T-helper 1 cell treated with Interleukin-12 subunit alpha and Interleukin-12 subunit beta and Interleukin-4 antibody, amounts not matched to agents 30 ng/mL and 1 ng/mL, for 36 hours (primary cell): ENCODE data around the gene NDUFC1. TPM values are rescaled to one million over a fixed set of nuclear protein-coding genes. Genes with fewer than 3 reads are reported as not detected.
"Not testable (repeated sequence)": the region's sequence is repeated elsewhere in the genome, so short reads cannot be mapped to it uniquely, and the experiment has no call there.

Experiments
- intact Hi-C: fragments of 100-400 bp; cut with micrococcal nuclease; formaldehyde crosslinking; loops from one replicate; pipeline ENCODE4 v1.15.1; 2024
- total RNA-seq: library from RNA; stranded (reverse); gene quantifications from 2 replicates; pipeline ENCODE4 v1.2.3, GENCODE V29; 2022

The NDUFC1 gene
- total RNA-seq, 1 donor from 2014 or later, result 49.1 TPM

DNA sequence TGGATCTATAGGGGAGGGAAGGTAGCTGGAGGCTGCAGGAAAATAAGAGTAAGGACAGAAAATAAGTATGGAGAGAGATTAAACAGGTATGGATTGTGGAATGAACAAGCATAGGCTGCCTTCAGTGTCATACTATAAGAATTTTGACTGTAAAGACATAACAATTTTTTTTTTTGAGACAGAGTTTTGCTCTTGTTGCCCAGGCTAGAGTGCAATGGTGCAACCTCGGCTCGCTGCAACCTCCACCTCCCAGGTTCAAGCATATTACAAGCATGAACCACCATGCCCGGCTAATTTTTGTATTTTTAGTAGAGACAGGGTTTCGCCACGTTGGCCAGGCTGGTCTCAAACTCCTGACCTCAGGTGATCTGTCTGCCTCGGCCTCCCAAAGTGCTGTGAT, 46.7 kb downstream of the NDUFC1 start:
- intact Hi-C loops, result not testable (repeated sequence)

DNA sequence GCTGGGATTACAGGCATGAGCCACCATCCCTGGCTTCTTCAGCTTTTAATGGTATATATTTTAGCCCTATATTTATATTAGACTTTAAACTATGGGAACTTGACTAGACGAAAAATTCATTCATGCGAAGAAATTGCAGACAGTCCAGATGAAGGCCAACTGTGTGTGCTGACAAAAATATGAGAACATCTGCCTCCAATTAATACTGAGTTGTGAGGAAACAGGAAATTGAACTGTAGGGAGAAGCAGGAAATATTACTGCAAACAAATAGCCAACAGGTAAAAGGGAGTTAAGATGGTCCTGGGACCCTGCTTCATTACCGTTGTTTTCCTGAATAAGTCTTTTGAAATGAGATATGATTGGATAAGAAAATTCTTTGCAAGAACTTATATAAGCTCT, 48.6 kb downstream of the NDUFC1 start:
- intact Hi-C loops, result no loop called here

- intact Hi-C loops, result no loop called here
Measured at GRCh38 chr4:139253046-139253445, 49.2 kb downstream of the NDUFC1 start.

DNA sequence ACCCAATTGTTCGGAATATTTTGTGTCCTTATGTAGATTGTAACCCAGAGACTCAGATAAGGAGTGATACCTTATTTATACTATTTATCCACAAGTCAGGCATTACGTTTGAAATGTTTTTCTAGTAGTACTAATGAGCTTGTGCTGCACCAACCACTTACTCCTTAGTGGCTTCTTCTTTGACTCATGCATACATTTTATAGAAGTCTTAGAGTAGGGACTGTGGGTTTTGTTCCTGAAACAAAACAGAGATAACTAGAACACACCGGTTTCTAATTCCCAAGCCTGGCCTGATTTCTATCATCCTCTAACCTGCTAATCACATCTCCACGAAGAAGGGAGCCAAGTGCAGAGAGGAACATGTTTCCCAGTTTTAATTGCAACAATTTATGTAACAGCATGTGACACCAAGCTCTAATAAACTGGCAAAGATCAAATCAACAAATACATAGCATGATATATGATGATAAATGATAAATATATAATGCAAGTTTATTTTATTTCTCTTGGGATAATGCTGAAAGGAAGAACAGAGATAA, 54.5 kb downstream of the NDUFC1 start:
- intact Hi-C loops, result no loop called here

DNA sequence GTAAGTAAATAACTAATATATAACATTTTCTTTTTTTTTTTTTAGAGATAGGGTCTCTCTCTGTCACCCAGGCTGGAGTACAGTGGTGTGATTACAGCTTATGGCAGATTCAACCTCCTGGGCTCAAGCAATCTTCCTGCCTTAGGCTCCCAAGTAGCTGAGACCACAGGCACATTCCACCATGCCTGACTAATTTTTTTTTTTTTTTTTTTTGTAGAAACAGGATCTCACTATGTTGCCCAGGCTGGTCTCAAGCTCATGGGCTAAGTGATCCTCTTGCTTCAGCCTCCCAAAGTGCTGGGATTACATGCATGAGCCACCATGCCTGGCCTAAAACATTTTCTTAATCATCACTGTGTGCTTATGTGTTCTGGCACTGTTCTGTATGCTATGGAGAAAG, 55.0 kb downstream of the NDUFC1 start:
- intact Hi-C loops, result no loop called here

DNA sequence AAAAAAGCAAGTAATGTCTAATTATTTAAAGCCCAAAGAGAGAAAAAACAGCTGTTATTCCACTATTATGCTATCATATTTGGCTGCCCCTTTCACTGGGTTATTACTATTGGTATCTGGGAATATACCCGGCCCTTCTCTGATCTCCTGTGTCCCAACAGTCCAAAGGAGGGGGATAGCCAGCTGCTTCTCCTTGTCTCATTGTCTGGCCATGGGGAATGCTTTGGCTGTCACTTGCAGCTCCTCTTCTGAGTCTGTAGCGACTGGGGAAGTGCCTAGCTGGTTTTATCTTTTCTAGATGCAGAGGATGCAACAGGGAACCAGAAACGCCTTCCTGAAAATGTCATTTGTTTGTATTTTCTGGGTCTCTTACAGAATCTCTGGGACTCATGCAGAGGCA, 56.1 kb downstream of the NDUFC1 start:
- intact Hi-C loops, result no loop called here

- intact Hi-C loops, result no loop called here
Measured at GRCh38 chr4:139245590-139245989, 56.7 kb downstream of the NDUFC1 start.

DNA sequence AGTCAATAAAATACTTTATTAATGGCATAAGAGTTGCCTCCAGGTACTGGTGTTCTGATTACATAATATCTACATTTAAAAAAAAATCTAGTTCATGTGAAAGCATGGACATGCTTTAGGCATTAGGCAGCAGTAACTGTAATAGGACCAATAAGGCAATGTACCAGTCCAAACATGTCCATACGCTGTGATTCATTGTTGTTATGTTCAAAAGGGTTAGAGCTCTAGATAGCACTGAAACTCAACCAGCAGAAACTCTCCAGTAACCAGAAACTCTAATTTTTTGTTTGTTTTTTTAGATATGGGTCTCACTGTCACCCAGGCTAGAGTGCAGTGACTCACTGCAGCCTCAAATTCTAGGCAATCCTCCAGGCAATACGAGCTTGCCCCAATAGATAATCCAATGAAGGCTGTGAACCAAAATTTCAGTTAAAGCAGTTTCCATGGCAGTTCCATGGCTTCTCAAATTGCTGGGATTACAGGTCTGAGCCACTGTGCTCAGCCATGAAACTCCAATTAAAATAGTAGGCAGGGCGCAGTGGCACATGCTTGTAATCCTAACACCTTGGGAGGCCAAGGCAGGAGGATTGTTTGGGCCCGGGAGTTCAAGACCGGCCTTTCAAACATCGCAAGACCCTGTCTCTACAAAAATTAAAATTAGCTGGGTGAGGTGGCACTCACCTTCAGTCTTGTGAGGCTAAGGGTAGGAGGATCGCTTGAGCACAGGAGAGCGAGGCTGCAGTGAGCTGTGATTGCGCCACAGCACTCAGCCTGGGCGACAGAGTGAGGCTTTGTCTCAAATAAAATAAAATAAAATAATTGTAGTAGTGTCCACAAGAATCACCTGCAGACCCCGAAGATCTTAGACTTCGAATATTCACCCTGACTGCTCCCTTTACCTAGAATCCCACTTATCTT, 58.6 kb downstream of the NDUFC1 start:
- intact Hi-C loops, result no loop called here

DNA sequence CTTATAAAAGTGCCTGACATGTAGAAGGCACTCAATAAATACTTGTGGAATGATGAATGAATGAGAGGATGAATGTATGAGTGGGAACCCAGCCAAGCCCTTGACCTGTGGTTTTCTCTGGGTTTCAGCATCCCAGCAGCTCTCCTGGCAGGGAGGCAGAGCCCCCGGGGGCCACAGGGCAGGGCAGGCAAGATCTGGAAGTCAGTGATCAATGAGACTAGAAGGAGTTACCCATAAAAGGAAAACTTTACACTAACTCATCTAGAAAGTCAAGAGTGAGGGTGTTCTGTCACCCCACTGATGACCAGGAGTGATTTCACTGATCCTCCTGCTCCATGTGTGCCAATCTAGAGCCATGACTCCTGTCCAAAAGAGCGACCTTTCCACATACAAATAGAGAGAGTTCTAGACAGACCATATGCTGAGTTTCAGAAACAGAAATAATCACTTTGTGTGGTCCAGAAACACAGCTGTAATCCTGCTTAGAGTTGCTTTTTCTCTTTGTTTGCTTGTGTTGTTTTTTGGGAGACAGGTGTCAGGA, 59.7 kb downstream of the NDUFC1 start:
- intact Hi-C loops, result no loop called here

DNA sequence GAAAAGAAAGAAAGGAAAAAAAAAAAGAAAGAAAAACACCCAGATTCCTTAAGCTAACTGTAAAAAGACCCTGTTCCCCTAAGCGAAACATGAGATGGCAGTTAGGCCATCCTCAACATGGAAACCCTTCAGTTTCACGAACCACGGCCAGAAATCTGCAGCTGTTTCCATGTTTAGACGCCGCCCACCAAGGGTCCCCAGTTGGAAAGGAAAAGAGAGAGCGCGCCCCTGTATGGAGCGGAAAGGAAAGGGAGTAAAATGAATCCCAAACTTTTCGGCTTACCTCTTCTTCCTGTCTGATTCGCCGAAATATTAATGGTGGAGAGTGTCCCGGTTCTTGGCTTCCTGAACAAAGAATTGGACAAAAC, 60.5 kb downstream of the NDUFC1 start:
- intact Hi-C loops, result no loop called here

- intact Hi-C loops, result no loop called here
Measured at GRCh38 chr4:139241086-139241783, 61.0 kb downstream of the NDUFC1 start.

Other genes with a start within 250 kb of the NDUFC1 start
- gene ELF2, start 125.3 kb downstream of the NDUFC1 start, total RNA-seq, result 37.3 and 38.0 TPM in 2 replicates
- gene MGARP, start 22.3 kb downstream of the NDUFC1 start, total RNA-seq, result not detected in 2 replicates
- gene NAA15, start 972 bp downstream of the NDUFC1 start, total RNA-seq, result 71.5 and 73.5 TPM in 2 replicates
- gene RAB33B, start 151.6 kb upstream of the NDUFC1 start, total RNA-seq, result 5.4 and 6.2 TPM in 2 replicates